ENCODE measurements around the gene ACTR3C. TPM values are rescaled to one million over a fixed set of nuclear protein-coding genes. Genes with fewer than 3 reads are reported as not detected.

The ACTR3C gene
- total and polyA plus RNA-seq, 8 donors = 2.3 to 68.7 (median 9.7) TPM

DNA sequence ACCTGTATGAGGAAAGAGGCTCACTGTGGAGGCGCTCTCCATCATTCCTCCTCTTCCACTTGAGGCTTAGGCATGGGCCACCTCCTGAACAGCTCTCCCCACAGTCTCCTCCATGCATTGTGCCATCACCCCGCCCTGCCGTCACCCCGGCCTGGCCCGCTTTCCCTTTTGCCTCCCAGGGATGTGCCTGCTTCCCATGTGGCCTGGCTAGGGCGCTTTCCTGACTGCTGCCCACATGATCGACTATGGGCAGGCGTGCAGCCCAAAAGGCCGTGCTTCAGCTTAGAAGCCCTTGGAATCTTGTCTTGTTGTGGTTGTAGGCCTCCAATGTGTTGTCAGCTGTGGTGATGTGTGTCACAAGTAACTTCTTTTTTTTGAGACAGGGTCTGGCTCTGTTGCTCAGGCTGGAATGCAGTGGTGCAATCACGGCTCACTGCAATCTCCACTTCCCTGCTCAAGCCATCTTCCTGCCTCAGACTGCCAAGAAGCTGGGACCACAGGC, 1.8 kb upstream of the ACTR3C start:
- Histone ChIP-seq H3K36me3 (peaks cover 0 to 46% (median 41%) of the 10 kb centered on the region in 4 donors), H3K4me1 (peaks cover 26 to 46% (median 34%) of the 10 kb centered on the region in 4 donors), H3K9me3 (no peaks in the 10 kb centered on the region), H3K27ac (peak overlapping the region; percentile 49 to 96 (median 92)), H3K27me3 (no peaks in the 10 kb centered on the region), H3K4me3 (no peak overlapping the region)
- DNase-seq = no peak
- intact Hi-C loops (cut with DNase I; ENCODE audit: low total_unique reads) = no loop called here
- WGBS, 5 donors = 86 to 93% (median 90%) methylated on average over 10 of the region's 10 CpGs
- TF ChIP-seq, protein P1, sequence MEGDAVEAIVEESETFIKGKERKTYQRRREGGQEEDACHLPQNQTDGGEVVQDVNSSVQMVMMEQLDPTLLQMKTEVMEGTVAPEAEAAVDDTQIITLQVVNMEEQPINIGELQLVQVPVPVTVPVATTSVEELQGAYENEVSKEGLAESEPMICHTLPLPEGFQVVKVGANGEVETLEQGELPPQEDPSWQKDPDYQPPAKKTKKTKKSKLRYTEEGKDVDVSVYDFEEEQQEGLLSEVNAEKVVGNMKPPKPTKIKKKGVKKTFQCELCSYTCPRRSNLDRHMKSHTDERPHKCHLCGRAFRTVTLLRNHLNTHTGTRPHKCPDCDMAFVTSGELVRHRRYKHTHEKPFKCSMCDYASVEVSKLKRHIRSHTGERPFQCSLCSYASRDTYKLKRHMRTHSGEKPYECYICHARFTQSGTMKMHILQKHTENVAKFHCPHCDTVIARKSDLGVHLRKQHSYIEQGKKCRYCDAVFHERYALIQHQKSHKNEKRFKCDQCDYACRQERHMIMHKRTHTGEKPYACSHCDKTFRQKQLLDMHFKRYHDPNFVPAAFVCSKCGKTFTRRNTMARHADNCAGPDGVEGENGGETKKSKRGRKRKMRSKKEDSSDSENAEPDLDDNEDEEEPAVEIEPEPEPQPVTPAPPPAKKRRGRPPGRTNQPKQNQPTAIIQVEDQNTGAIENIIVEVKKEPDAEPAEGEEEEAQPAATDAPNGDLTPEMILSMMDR (IDR thresholded peaks at IDR 0.05) = no peak
- TF ChIP-seq POLR2AphosphoS5 (IDR thresholded peaks at IDR 0.05) (peak in 1 of 3 donors; percentile 31), EP300 (IDR thresholded peaks at IDR 0.05) (no peak), POLR2A (IDR thresholded peaks at IDR 0.05) (no peak)

DNA sequence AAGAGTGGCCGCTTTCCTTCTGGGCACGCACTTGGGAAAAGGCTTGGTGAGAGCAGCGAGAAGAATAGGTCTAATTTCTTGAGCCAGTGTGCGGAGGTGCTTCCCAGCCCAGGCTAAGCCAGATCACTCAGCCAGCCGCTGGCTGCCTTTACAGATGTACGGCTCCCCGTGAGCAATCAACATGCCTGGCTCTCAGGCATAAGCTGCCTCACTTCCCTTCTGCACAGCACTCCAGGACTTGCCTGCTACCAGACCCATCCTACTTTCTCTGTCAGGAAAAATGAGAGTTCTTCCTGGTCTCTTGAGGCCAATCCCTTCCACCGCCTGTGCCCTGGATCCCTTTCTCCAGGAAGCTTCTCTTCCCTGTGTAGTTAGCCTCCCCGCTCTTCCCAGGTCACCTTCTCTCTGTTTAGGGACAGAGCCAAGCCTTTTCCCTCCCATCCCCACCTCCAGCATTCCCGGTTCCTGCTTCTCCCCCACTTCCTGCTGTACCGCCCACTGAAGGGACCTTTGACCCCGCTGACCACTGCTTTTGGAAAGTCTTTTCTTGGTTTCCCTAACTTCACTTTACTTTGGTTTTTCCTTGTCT, 1.1 kb upstream of the ACTR3C start:
- peaks cover 26 to 46% (median 34%) of the 10 kb centered on the region in 4 donors for H3K4me1 ChIP-seq
- no peaks in the 10 kb centered on the region for H3K9me3 ChIP-seq
- H3K36me3 ChIP-seq = peaks cover 0 to 39% (median 34%) of the 10 kb centered on the region in 4 donors
- DNase-seq = peak in 1 of 2 donors; percentile 62
- 31 to 53% (median 43%) methylated on average over 12 of the region's 12 CpGs for WGBS, 5 donors
- no peaks in the 10 kb centered on the region for H3K27me3 ChIP-seq
- peak overlapping the region; percentile 49 to 96 (median 92) for H3K27ac ChIP-seq
- intact Hi-C loops (cut with DNase I; ENCODE audit: low total_unique reads) = no loop called here
- H3K4me3 ChIP-seq = peak overlapping the region; percentile 56 to 70 (median 64)
- TF ChIP-seq EP300 (IDR thresholded peaks at IDR 0.05) = no peak
- no peak for TF ChIP-seq POLR2A (IDR thresholded peaks at IDR 0.05)
- TF ChIP-seq POLR2AphosphoS5 (IDR thresholded peaks at IDR 0.05) = no peak
- TF ChIP-seq, protein P1 (IDR thresholded peaks at IDR 0.05) = no peak

DNA sequence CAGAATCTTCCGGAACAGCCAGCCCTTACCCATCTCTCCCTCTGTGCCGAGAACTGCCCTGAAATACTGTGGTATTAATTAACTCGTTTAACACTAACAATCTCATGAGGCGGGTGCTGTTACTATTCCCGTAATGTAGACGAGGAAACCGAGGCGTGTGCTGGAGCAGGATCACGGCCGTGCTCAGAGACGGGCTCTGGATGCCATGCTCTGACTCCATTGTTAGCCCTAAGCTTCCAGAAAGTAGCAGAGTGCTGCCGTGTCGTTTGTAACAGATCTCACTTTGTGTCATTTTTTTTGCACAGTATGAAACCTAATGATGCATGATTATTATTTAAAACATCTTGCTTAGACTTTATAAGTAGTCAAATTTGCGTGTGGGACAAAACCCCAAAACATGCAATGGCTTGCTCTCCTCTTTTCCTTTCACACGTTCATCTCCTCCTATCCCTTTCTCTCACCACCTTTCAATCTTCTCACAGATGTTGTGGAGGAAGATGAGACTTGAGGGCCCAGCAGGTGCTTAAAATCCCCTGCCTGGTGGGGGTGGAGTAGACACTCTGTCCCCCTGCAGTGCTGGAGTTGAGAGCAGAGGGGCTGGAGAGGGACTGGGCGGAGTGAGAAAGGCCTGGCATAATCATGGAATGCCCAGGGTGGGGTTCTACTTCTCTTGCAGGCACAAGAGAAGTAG, 482 bp upstream of the ACTR3C start:
- intact Hi-C loops (cut with DNase I; ENCODE audit: low total_unique reads) = no loop called here
- Histone ChIP-seq H3K4me1 (peaks cover 26 to 46% (median 34%) of the 10 kb centered on the region in 4 donors), H3K36me3 (peaks cover 0 to 33% (median 28%) of the 10 kb centered on the region in 4 donors), H3K27ac (peak overlapping the region; percentile 86 to 96 (median 94)), H3K9me3 (no peaks in the 10 kb centered on the region), H3K4me3 (peak overlapping the region; percentile 56 to 70 (median 64)), H3K27me3 (no peaks in the 10 kb centered on the region)
- no peak for TF ChIP-seq EP300 (IDR thresholded peaks at IDR 0.05)
- TF ChIP-seq, protein P1 (IDR thresholded peaks at IDR 0.05) = no peak
- TF ChIP-seq POLR2A (IDR thresholded peaks at IDR 0.05) = no peak
- no peak for TF ChIP-seq POLR2AphosphoS5 (IDR thresholded peaks at IDR 0.05)
- WGBS, 5 donors = 10 to 17% (median 10%) methylated on average over 13 to 16 of the region's 16 CpGs
- DNase-seq = no peak

DNA sequence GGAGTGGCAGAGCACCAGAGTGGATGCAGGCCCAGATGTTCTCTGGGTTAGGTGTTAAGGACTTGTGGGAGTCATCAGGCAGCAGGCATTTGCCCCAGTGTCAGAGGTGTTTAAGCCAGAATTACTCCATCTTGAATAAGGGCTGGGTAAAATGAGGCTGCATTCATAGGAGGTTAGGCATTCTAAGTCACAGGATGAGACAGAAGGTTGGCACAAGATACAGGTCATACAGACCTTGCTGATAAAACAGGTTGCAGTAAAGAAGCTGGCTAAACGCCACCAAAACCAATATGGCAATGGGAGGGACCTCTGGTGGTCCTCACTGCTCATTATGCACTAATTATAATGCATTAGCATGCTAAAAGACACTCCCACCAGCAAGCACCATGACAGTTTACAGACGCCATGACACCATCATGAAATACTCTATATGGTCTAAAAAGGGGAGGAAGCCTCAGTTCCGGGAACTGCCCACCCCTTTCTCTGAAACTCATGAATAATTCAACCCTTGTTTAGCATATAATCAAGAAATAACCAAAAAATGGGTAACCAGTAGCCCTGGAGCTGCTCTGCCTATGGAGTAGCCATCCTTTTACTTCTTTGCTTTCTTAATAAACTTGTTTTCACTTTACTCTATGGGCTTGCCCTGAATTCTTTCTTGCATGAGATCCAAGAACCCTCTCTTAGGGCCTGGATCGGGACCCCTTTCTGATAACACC, 1.1 kb downstream of the ACTR3C start:
- H3K27me3 ChIP-seq = no peaks in the 10 kb centered on the region
- TF ChIP-seq POLR2A (IDR thresholded peaks at IDR 0.05) = no peak
- TF ChIP-seq POLR2AphosphoS5 (IDR thresholded peaks at IDR 0.05) = no peak
- TF ChIP-seq, protein P1 (IDR thresholded peaks at IDR 0.05) = no peak
- TF ChIP-seq EP300 (IDR thresholded peaks at IDR 0.05) = no peak
- peak in 1 of 2 donors; percentile 39 for DNase-seq
- no peaks in the 10 kb centered on the region for H3K9me3 ChIP-seq
- H3K4me3 ChIP-seq = peak overlapping the region; percentile 56 to 70 (median 64)
- WGBS, 5 donors = 50 to 63% (median 51%) methylated on average over 4 of the region's 4 CpGs
- peaks cover 26 to 46% (median 34%) of the 10 kb centered on the region in 4 donors for H3K4me1 ChIP-seq
- H3K27ac ChIP-seq = peak overlapping the region; percentile 86 to 96 (median 94)
- intact Hi-C loops (cut with DNase I; ENCODE audit: low total_unique reads) = no loop called here
- peaks cover 0 to 19% (median 17%) of the 10 kb centered on the region in 4 donors for H3K36me3 ChIP-seq

Measured in stomach (tissue), 9 donors.